CD4-positive, alpha-beta T cell treated with Interleukin-15 for 4 hours (primary cell): Measurements from ENCODE around the gene CCDC102A.
"Not testable (repeated sequence)": the region's sequence is repeated elsewhere in the genome, so short reads cannot be mapped to it uniquely, and the experiment has no call there.

Experiments used
- DNase-seq: peaks from one replicate; pipeline ENCODE4 v3.0.0-alpha.2; 2020; ENCODE audit warnings: low spot score

Gene CCDC102A

GRCh38 chr16:57536306-57537193 lies at the start of gene CCDC102A:
CCDC102A (minus strand) TSS chr16:57536571; CDS start chr16:57529177, 7,394 bp downstream.
- peak; percentile 63 for DNase-seq

GRCh38 chr16:57585051-57585687 lies 48.8 kb upstream of the CCDC102A start:
- DNase-seq: no peak

GRCh38 chr16:57579361-57579665 lies 42.9 kb upstream of the CCDC102A start:
- DNase-seq: no peak

GRCh38 chr16:57578521-57579360 lies 42.4 kb upstream of the CCDC102A start:
- DNase-seq: peak; percentile 44

GRCh38 chr16:57577691-57578224 lies 41.4 kb upstream of the CCDC102A start:
- DNase-seq: peak; percentile 41

GRCh38 chr16:57577214-57577613 lies 40.8 kb upstream of the CCDC102A start:
- DNase-seq: no peak

GRCh38 chr16:57576429-57576870 lies 40.1 kb upstream of the CCDC102A start:
- DNase-seq: peak; percentile 84

GRCh38 chr16:57575468-57576277 lies 39.3 kb upstream of the CCDC102A start:
- no peak for DNase-seq

GRCh38 chr16:57574646-57575467 lies 38.5 kb upstream of the CCDC102A start:
- DNase-seq: no peak

GRCh38 chr16:57574086-57574485 lies 37.7 kb upstream of the CCDC102A start:
- no peak for DNase-seq

GRCh38 chr16:57572978-57573728 lies 36.8 kb upstream of the CCDC102A start:
- no peak for DNase-seq

GRCh38 chr16:57571098-57571497 lies 34.7 kb upstream of the CCDC102A start:
- no peak for DNase-seq

GRCh38 chr16:57570301-57571070 lies 34.1 kb upstream of the CCDC102A start:
- DNase-seq: no peak

GRCh38 chr16:57569306-57569946 lies 33.1 kb upstream of the CCDC102A start:
- DNase-seq: no peak

GRCh38 chr16:57568772-57569171 lies 32.4 kb upstream of the CCDC102A start:
- not testable (repeated sequence) for DNase-seq

GRCh38 chr16:57568173-57568678 lies 31.9 kb upstream of the CCDC102A start:
- DNase-seq: no peak

- DNase-seq: no peak
These were observed 31.3 kb upstream of the CCDC102A start for GRCh38 chr16:57567691-57568090.

GRCh38 chr16:57566436-57566835 lies 30.1 kb upstream of the CCDC102A start:
- DNase-seq: no peak
